WTC11 (cell line): Measurements from ENCODE around the gene LAMC3. TPM values are rescaled to one million over a fixed set of nuclear protein-coding genes. Genes with fewer than 3 reads are reported as not detected.

Experiments used
- ATAC-seq: fragments of 200-7000 bp; cut with Tn5 transposase; 2 replicates; pipeline ENCODE4 v1.10.0; 2021; ENCODE audit warnings: mild to moderate bottlenecking, moderate library complexity
- CTCF ChIA-PET: fragments of 300-600 bp; sonication (Branson Sonifier 250); formaldehyde crosslinking; loops from one replicate; lab custom pipeline; 2021; ENCODE audit warnings: antibody characterized with exemption; lab: Charles Lee
- POLR2A ChIA-PET: fragments of 350-600 bp; sonication (Branson Sonifier 250); formaldehyde crosslinking; loops from one replicate; lab custom pipeline; 2021; ENCODE audit warnings: antibody characterized with exemption; lab: Charles Lee
- DNase-seq: peaks from one replicate; pipeline ENCODE4 v3.0.0; 2021; ENCODE audit warnings: low spot score
- H3K27ac Mint-ChIP-seq: 2 replicates; pipeline ENCODE4 v1.8.0; 2021; ENCODE audit warnings: mixed read lengths
- H3K27me3 Mint-ChIP-seq: 2 replicates; pipeline ENCODE4 v1.8.0; 2021; ENCODE audit warnings: low read depth, mild to moderate bottlenecking, moderate library complexity, mixed read lengths
- H3K36me3 Mint-ChIP-seq: 2 replicates; pipeline ENCODE4 v1.8.0; 2021; ENCODE audit warnings: mixed read lengths
- H3K4me1 Mint-ChIP-seq: 2 replicates; pipeline ENCODE4 v1.8.0; 2022; ENCODE audit warnings: mixed read lengths
- H3K4me3 Mint-ChIP-seq: 2 replicates; pipeline ENCODE4 v1.8.0; 2021; ENCODE audit warnings: mild to moderate bottlenecking, moderate library complexity, mixed read lengths
- H3K9me3 Mint-ChIP-seq: 2 replicates; pipeline ENCODE4 v1.8.0; 2021; ENCODE audit warnings: mixed read lengths
- ESRRA ChIP-seq: sonication (generic); formaldehyde crosslinking; IDR thresholded peaks from 2 replicates; pipeline ENCODE4 v1.8.1; 2022; ENCODE audit warnings: mild to moderate bottlenecking, missing genetic modification reagents, borderline replicate concordance
- FOXK1 ChIP-seq: sonication (generic); formaldehyde crosslinking; IDR thresholded peaks from 2 replicates; pipeline ENCODE4 v1.8.0; 2022; ENCODE audit warnings: mild to moderate bottlenecking, moderate library complexity, missing genetic modification reagents
- IRF1 ChIP-seq: sonication (generic); formaldehyde crosslinking; IDR thresholded peaks from 2 replicates; pipeline ENCODE4 v1.8.0; 2023; ENCODE audit warnings: missing genetic modification reagents
- RELA ChIP-seq: sonication (generic); formaldehyde crosslinking; IDR thresholded peaks from 2 replicates; pipeline ENCODE4 v1.8.1; 2022; ENCODE audit warnings: missing genetic modification reagents, mild to moderate bottlenecking, borderline replicate concordance
- SMAD4 ChIP-seq: sonication (generic); formaldehyde crosslinking; IDR thresholded peaks from 2 replicates; pipeline ENCODE4 v1.8.0; 2022; ENCODE audit warnings: mild to moderate bottlenecking, missing genetic modification reagents
- ZBTB21 ChIP-seq: sonication (generic); formaldehyde crosslinking; IDR thresholded peaks from 2 replicates; pipeline ENCODE4 v1.8.1; 2023; ENCODE audit warnings: mild to moderate bottlenecking, missing genetic modification reagents, borderline replicate concordance
- ZNF396 ChIP-seq: fragments of 250-450 bp; sonication (Bioruptor Pico); IDR thresholded peaks from 2 replicates; pipeline ENCODE4 v1.8.0; 2021; ENCODE audit warnings: mild to moderate bottlenecking, moderate library complexity, borderline replicate concordance
- ZNF416 ChIP-seq: fragments of 250-450 bp; sonication (Bioruptor Pico); IDR thresholded peaks from 2 replicates; pipeline ENCODE4 v1.9.0; 2021; ENCODE audit warnings: mild to moderate bottlenecking, inconsistent platforms
- ZNF671 ChIP-seq: fragments of 250-450 bp; sonication (Bioruptor Pico); IDR thresholded peaks from 2 replicates; pipeline ENCODE4 v1.8.0; 2021; ENCODE audit warnings: mild to moderate bottlenecking
- total RNA-seq: library from RNA; stranded (reverse); gene quantifications from 3 replicates; pipeline ENCODE4 v1.2.3, GENCODE V29; 2021
- TF ChIP-seq, protein P1 (sequence below): fragments of 250-450 bp; sonication (Bioruptor Pico); IDR thresholded peaks from 2 replicates; pipeline ENCODE4 v1.9.0; 2021; ENCODE audit warnings: mild to moderate bottlenecking
- TF ChIP-seq, protein P2 (sequence below): fragments of 250-450 bp; sonication (Bioruptor Pico); IDR thresholded peaks from 2 replicates; pipeline ENCODE4 v1.8.0; 2021; ENCODE audit warnings: mild to moderate bottlenecking
- TF ChIP-seq, protein P3 (sequence below): sonication (generic); formaldehyde crosslinking; IDR thresholded peaks from 2 replicates; pipeline ENCODE4 v1.8.1; 2023; ENCODE audit warnings: mild to moderate bottlenecking, missing genetic modification reagents, moderate library complexity
- TF ChIP-seq, protein P4 (sequence below): sonication (generic); formaldehyde crosslinking; conservative IDR thresholded peaks from 2 replicates; pipeline ENCODE4 v1.8.1; 2023; ENCODE audit warnings: mild to moderate bottlenecking, low read depth, missing genetic modification reagents, moderate library complexity
- TF ChIP-seq, protein P5 (sequence below): sonication (generic); formaldehyde crosslinking; IDR thresholded peaks from 2 replicates; pipeline ENCODE4 v1.8.0; 2023; ENCODE audit warnings: missing genetic modification reagents, mild to moderate bottlenecking, borderline replicate concordance

The LAMC3 gene
- total RNA-seq, 1 experiment from 2014 or later: 50.9 TPM

- H3K27ac Mint-ChIP-seq: peak overlapping the region; percentile 92
- no peaks in the 10 kb centered on the region for H3K27me3 Mint-ChIP-seq
- no peak overlapping the region for H3K4me3 Mint-ChIP-seq
- peaks cover 4% of the 10 kb centered on the region; the same call in 1 of the 2 replicates for H3K9me3 Mint-ChIP-seq
- ChIA-PET POLR2A (no interaction called here), CTCF (interaction anchor here (0.5 to 3.0 kb wide), 10 partner anchors 9 to 262 kb away, joined by 3 to 35 read pairs (median 4); partner anchors contain the start of gene LAMC3)
- ATAC-seq (peak; percentile 38), DNase-seq (no peak)
- peaks cover 16% of the 10 kb centered on the region for H3K4me1 Mint-ChIP-seq
- peaks cover 3% of the 10 kb centered on the region; the same call in 1 of the 2 replicates for H3K36me3 Mint-ChIP-seq
- TF ChIP-seq ZNF671 (CRISPR knock-in tag) (no peak), IRF1 (CRISPR knock-in tag) (no peak), FOXK1 (CRISPR knock-in tag) (no peak), ZNF396 (CRISPR knock-in tag) (no peak), ZBTB21 (CRISPR knock-in tag) (no peak), SMAD4 (no peak), ZNF416 (no peak)
- TF ChIP-seq, protein P1, sequence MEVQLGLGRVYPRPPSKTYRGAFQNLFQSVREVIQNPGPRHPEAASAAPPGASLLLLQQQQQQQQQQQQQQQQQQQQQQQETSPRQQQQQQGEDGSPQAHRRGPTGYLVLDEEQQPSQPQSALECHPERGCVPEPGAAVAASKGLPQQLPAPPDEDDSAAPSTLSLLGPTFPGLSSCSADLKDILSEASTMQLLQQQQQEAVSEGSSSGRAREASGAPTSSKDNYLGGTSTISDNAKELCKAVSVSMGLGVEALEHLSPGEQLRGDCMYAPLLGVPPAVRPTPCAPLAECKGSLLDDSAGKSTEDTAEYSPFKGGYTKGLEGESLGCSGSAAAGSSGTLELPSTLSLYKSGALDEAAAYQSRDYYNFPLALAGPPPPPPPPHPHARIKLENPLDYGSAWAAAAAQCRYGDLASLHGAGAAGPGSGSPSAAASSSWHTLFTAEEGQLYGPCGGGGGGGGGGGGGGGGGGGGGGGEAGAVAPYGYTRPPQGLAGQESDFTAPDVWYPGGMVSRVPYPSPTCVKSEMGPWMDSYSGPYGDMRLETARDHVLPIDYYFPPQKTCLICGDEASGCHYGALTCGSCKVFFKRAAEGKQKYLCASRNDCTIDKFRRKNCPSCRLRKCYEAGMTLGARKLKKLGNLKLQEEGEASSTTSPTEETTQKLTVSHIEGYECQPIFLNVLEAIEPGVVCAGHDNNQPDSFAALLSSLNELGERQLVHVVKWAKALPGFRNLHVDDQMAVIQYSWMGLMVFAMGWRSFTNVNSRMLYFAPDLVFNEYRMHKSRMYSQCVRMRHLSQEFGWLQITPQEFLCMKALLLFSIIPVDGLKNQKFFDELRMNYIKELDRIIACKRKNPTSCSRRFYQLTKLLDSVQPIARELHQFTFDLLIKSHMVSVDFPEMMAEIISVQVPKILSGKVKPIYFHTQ: no peak
- TF ChIP-seq, protein P2, sequence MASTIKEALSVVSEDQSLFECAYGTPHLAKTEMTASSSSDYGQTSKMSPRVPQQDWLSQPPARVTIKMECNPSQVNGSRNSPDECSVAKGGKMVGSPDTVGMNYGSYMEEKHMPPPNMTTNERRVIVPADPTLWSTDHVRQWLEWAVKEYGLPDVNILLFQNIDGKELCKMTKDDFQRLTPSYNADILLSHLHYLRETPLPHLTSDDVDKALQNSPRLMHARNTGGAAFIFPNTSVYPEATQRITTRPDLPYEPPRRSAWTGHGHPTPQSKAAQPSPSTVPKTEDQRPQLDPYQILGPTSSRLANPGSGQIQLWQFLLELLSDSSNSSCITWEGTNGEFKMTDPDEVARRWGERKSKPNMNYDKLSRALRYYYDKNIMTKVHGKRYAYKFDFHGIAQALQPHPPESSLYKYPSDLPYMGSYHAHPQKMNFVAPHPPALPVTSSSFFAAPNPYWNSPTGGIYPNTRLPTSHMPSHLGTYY: no peak
These were observed 9.6 kb downstream of the LAMC3 start for GRCh38 chr9:131018621-131019020.

DNA sequence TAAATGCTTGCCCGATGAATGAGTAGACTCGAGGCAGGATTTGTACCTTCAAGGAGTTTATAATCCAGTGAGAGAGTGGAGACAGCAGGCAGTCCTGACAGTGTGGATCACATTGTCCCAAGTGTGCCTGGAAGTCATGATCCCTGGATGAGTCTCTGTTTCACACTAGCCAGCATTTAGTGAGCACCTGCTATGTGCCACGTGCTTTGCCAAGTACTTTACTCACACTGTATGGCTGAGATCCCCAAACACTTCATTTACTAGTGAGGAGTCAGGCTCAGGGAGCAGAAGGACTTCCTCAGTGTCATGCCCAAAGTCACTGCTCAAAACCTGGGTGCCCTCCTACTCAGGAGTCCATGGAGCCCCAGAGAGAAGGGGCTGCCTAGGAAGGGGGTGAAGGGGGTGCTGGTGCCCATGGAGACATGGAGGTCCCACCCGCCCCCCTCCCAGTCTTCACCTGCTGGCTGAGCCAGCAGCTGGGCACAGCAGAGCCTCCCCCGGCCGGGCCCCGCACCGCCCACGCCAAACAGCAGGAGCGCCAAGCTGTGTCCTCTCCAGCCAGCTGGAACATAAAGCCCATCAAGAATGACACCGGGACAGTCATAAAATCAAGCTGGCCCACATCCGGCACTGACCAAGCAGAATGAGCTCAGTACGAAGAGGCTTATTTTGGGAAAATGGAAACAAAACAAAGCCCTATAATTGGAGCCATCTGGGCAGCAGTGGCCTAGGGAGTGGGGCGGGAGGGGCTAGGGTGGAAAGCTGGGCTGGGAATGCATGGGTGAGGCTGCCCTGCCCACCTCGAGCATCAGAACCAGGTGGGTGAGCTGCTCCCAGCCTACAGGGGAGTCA lies 10.6 kb downstream of the LAMC3 start:
- Mint-ChIP-seq H3K27me3 (no peaks in the 10 kb centered on the region), H3K36me3 (peaks cover 3% of the 10 kb centered on the region; the same call in 1 of the 2 replicates), H3K27ac (no peak overlapping the region), H3K4me3 (no peak overlapping the region), H3K4me1 (peaks cover 16% of the 10 kb centered on the region), H3K9me3 (peaks cover 4% of the 10 kb centered on the region; the same call in 1 of the 2 replicates)
- ChIA-PET CTCF (interaction anchor here (0.5 to 3.7 kb wide), 5 partner anchors 8 to 105 kb away, joined by 3 to 18 read pairs (median 3); no protein-coding TSS in a partner anchor), POLR2A (no interaction called here)
- no peak for ATAC-seq
- TF ChIP-seq, protein P3, sequence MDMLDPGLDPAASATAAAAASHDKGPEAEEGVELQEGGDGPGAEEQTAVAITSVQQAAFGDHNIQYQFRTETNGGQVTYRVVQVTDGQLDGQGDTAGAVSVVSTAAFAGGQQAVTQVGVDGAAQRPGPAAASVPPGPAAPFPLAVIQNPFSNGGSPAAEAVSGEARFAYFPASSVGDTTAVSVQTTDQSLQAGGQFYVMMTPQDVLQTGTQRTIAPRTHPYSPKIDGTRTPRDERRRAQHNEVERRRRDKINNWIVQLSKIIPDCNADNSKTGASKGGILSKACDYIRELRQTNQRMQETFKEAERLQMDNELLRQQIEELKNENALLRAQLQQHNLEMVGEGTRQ (CRISPR knock-in tag): no peak
- TF ChIP-seq, protein P4, sequence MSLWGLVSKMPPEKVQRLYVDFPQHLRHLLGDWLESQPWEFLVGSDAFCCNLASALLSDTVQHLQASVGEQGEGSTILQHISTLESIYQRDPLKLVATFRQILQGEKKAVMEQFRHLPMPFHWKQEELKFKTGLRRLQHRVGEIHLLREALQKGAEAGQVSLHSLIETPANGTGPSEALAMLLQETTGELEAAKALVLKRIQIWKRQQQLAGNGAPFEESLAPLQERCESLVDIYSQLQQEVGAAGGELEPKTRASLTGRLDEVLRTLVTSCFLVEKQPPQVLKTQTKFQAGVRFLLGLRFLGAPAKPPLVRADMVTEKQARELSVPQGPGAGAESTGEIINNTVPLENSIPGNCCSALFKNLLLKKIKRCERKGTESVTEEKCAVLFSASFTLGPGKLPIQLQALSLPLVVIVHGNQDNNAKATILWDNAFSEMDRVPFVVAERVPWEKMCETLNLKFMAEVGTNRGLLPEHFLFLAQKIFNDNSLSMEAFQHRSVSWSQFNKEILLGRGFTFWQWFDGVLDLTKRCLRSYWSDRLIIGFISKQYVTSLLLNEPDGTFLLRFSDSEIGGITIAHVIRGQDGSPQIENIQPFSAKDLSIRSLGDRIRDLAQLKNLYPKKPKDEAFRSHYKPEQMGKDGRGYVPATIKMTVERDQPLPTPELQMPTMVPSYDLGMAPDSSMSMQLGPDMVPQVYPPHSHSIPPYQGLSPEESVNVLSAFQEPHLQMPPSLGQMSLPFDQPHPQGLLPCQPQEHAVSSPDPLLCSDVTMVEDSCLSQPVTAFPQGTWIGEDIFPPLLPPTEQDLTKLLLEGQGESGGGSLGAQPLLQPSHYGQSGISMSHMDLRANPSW (CRISPR knock-in tag): no peak
- no peak for TF ChIP-seq FOXK1 (CRISPR knock-in tag)
- TF ChIP-seq ESRRA (CRISPR knock-in tag): no peak
- TF ChIP-seq, protein P5, sequence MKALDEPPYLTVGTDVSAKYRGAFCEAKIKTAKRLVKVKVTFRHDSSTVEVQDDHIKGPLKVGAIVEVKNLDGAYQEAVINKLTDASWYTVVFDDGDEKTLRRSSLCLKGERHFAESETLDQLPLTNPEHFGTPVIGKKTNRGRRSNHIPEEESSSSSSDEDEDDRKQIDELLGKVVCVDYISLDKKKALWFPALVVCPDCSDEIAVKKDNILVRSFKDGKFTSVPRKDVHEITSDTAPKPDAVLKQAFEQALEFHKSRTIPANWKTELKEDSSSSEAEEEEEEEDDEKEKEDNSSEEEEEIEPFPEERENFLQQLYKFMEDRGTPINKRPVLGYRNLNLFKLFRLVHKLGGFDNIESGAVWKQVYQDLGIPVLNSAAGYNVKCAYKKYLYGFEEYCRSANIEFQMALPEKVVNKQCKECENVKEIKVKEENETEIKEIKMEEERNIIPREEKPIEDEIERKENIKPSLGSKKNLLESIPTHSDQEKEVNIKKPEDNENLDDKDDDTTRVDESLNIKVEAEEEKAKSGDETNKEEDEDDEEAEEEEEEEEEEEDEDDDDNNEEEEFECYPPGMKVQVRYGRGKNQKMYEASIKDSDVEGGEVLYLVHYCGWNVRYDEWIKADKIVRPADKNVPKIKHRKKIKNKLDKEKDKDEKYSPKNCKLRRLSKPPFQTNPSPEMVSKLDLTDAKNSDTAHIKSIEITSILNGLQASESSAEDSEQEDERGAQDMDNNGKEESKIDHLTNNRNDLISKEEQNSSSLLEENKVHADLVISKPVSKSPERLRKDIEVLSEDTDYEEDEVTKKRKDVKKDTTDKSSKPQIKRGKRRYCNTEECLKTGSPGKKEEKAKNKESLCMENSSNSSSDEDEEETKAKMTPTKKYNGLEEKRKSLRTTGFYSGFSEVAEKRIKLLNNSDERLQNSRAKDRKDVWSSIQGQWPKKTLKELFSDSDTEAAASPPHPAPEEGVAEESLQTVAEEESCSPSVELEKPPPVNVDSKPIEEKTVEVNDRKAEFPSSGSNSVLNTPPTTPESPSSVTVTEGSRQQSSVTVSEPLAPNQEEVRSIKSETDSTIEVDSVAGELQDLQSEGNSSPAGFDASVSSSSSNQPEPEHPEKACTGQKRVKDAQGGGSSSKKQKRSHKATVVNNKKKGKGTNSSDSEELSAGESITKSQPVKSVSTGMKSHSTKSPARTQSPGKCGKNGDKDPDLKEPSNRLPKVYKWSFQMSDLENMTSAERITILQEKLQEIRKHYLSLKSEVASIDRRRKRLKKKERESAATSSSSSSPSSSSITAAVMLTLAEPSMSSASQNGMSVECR: no peak
- TF ChIP-seq ZNF416: no peak
- TF ChIP-seq RELA (CRISPR knock-in tag): no peak
- TF ChIP-seq, all 79 proteins: peak for 0
- no peak for DNase-seq
